HepG2 (cell line): ENCODE measurements around the gene MMP25. TPM values are rescaled to one million over a fixed set of nuclear protein-coding genes. Genes with fewer than 3 reads are reported as not detected.

ENCODE experiments used
- MBNL3 ChIP-seq: fragments of 250-450 bp; sonication (Bioruptor Pico); conservative IDR thresholded peaks from 2 replicates; pipeline ENCODE4 v1.8.0; 2022; ENCODE audit warnings: mild to moderate bottlenecking, inconsistent platforms
- MTF2 ChIP-seq: sonication (generic); formaldehyde crosslinking; IDR thresholded peaks from 2 replicates; pipeline ENCODE4 v1.5.0; 2020; ENCODE audit warnings: missing genetic modification reagents, borderline replicate concordance
- RERE ChIP-seq: IDR thresholded peaks from 2 replicates; pipeline ENCODE4 v1.6.1; 2016; ENCODE audit warnings: low read depth, missing genetic modification reagents, missing compliant biosample characterization
- TOPORS ChIP-seq: sonication (generic); formaldehyde crosslinking; IDR thresholded peaks from 2 replicates; pipeline ENCODE4 v1.8.0; 2023; ENCODE audit warnings: mild to moderate bottlenecking, missing genetic modification reagents
- USF2 ChIP-seq, 2 experiments: sonication (generic) in 1 of 2; formaldehyde crosslinking in 1 of 2; IDR thresholded peaks; 2 replicates each; pipeline versions ENCODE4 v1.5.1 to v1.6.1; 2011 to 2020; ENCODE audit warnings: borderline replicate concordance in 1 of 2, low read depth in 1 of 2, low read length in 1 of 2, mild to moderate bottlenecking in 1 of 2, missing genetic modification reagents in 1 of 2, moderate library complexity in 1 of 2
- ZBTB44 ChIP-seq: sonication (generic); formaldehyde crosslinking; IDR thresholded peaks from 2 replicates; pipeline ENCODE4 v1.4.0; 2020; ENCODE audit warnings: missing genetic modification reagents
- ZNF280B ChIP-seq: sonication (generic); formaldehyde crosslinking; IDR thresholded peaks from 2 replicates; pipeline ENCODE4 v1.5.0; 2020; ENCODE audit warnings: missing genetic modification reagents, mild to moderate bottlenecking, borderline replicate concordance
- ZNF430 ChIP-seq: sonication (generic); formaldehyde crosslinking; IDR thresholded peaks from 2 replicates; pipeline ENCODE4 v1.9.0; 2021; ENCODE audit warnings: mild to moderate bottlenecking, missing genetic modification reagents
- ZNF570 ChIP-seq: sonication (generic); formaldehyde crosslinking; IDR thresholded peaks from 2 replicates; pipeline ENCODE4 v1.4.0; 2020; ENCODE audit warnings: mild to moderate bottlenecking, missing genetic modification reagents, borderline replicate concordance
- ZNF75D ChIP-seq: sonication (generic); formaldehyde crosslinking; IDR thresholded peaks from 2 replicates; pipeline ENCODE4 v1.8.1; 2023; ENCODE audit warnings: missing genetic modification reagents, mild to moderate bottlenecking, borderline replicate concordance
- polyA plus RNA-seq, 8 experiments: library from polyadenylated mRNA; depleted of rRNA in 3 of 8; stranded (reverse) in 7 of 8; unstranded in 1 of 8; fragments of >200 nt; fragmentation: Illumina TruSeq in 4 of 8; extraction: Trizol in 4 of 8; gene quantifications; 2 replicates each; pipeline versions ENCODE4 v1.2.1 to v1.2.3, GENCODE V29; 2011 to 2016; ENCODE audit warnings: low read depth in 4 of 8, missing spikeins in 1 of 8, mixed read lengths in 1 of 8; ENCODE audit not compliant: insufficient read depth in 1 of 8
- total RNA-seq, 5 experiments: library from RNA; depleted of rRNA; stranded (reverse); fragments of >200 nt; fragmentation: Illumina TruSeq; extraction: Trizol; gene quantifications; 2 replicates each; pipeline ENCODE4 v1.2.3, GENCODE V29; 2016; ENCODE audit warnings: low read depth in 1 of 5
- TF ChIP-seq, protein P1 (sequence below): sonication (generic); formaldehyde crosslinking; IDR thresholded peaks from 2 replicates; pipeline ENCODE4 v1.5.0; 2020; ENCODE audit warnings: missing genetic modification reagents, mild to moderate bottlenecking, borderline replicate concordance
- TF ChIP-seq, protein P2 (sequence below): sonication (generic); formaldehyde crosslinking; IDR thresholded peaks from 2 replicates; pipeline ENCODE4 v1.9.0; 2021; ENCODE audit warnings: missing genetic modification reagents, borderline replicate concordance

Gene MMP25
- total and polyA plus RNA-seq, 2 of the 13 experiments (the other 11 are each of a cell fraction or from before 2014, with no cell fraction given), result 0.04 to 0.08 TPM

GRCh38 chr16:3097266-3097665 lies 50.9 kb downstream of the MMP25 start (continued):
- TF ChIP-seq, protein P1, sequence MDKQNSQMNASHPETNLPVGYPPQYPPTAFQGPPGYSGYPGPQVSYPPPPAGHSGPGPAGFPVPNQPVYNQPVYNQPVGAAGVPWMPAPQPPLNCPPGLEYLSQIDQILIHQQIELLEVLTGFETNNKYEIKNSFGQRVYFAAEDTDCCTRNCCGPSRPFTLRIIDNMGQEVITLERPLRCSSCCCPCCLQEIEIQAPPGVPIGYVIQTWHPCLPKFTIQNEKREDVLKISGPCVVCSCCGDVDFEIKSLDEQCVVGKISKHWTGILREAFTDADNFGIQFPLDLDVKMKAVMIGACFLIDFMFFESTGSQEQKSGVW (CRISPR knock-in tag), result no peak
- no peak for TF ChIP-seq RERE
- TF ChIP-seq MBNL3 (CRISPR knock-in tag), result no peak
- TF ChIP-seq TOPORS (CRISPR knock-in tag), result no peak
- no peak for TF ChIP-seq USF2 (IDR thresholded peaks at IDR 0.05; ENCODE audit: low read depth, low read length)
- TF ChIP-seq USF2 (CRISPR knock-in tag; IDR thresholded peaks at IDR 0.05; ENCODE audit: borderline replicate concordance), result no peak
- no peak for TF ChIP-seq ZNF75D
- no peak for TF ChIP-seq ZNF430
- TF ChIP-seq ZBTB44 (CRISPR knock-in tag), result no peak
- no peak for TF ChIP-seq ZNF570 (CRISPR knock-in tag)
- TF ChIP-seq, protein P2, sequence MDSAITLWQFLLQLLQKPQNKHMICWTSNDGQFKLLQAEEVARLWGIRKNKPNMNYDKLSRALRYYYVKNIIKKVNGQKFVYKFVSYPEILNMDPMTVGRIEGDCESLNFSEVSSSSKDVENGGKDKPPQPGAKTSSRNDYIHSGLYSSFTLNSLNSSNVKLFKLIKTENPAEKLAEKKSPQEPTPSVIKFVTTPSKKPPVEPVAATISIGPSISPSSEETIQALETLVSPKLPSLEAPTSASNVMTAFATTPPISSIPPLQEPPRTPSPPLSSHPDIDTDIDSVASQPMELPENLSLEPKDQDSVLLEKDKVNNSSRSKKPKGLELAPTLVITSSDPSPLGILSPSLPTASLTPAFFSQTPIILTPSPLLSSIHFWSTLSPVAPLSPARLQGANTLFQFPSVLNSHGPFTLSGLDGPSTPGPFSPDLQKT (CRISPR knock-in tag), result no peak
- no peak for TF ChIP-seq MTF2 (CRISPR knock-in tag)
- TF ChIP-seq ZNF280B, result no peak
